ENCODE data around the gene SENP7. TPM values are rescaled to one million over a fixed set of nuclear protein-coding genes. Genes with fewer than 3 reads are reported as not detected.

Gene SENP7
- total RNA-seq, 1 experiment from 2014 or later = 7.9 TPM

GRCh38 chr3:101311676-101312075 is 201.3 kb downstream of the SENP7 start:
- Histone ChIP-seq H3K79me2 (ENCODE audit: insufficient read depth, low read length) (no peaks in the 10 kb centered on the region), H3K9me2 (ENCODE audit: insufficient read depth) (no peaks in the 10 kb centered on the region), H3K9me3 (ENCODE audit: control insufficient read depth in 1 of 2, insufficient read depth in 1 of 2, low read depth in 1 of 2, low read length in 2 of 2) (peaks cover 0 to 4% of the 10 kb centered on the region in 2 experiments; a peak in 1 of 4 replicates), H2AFZ (ENCODE audit: low read depth, low read length, poor library complexity, severe bottlenecking) (no peak overlapping the region), H3K27me3 (ENCODE audit: insufficient read depth, low read length) (no peaks in the 10 kb centered on the region), H3K4me3 (replicated peaks in 1 of 2; ENCODE audit: low read depth in 1 of 2, low read length in 2 of 2) (no peak overlapping the region), H4K20me1 (ENCODE audit: insufficient read depth) (no peaks in the 10 kb centered on the region), H3K4me1 (ENCODE audit: control insufficient read depth in 1 of 2, insufficient read depth in 2 of 2, low read length in 2 of 2) (no peaks in the 10 kb centered on the region), H3K27ac (ENCODE audit: low read depth, low read length) (no peak overlapping the region), H3K9ac (ENCODE audit: low read length) (no peak overlapping the region), H3K36me3 (ENCODE audit: control insufficient read depth in 1 of 2, insufficient read depth in 2 of 2, low read length in 2 of 2) (no peaks in the 10 kb centered on the region), H3K4me2 (ENCODE audit: low read length) (no peak overlapping the region)
- no TSS peak for BruUV-seq (replicated peaks)
- ChIA-PET POLR2A (no interaction called here), CTCF (no interaction called here), RAD21 (ENCODE audit: low non-redundant PET in 1 of 2, low total read pairs in 2 of 2, uncharacterized antibody in 2 of 2, unreplicated experiment in 2 of 2) (no interaction called here)
- ATAC-seq = no peak
- DNase-seq (ENCODE audit: low read depth, low spot score) = no peak
- intact Hi-C loops (cut with micrococcal nuclease) = no loop called here
- TF ChIP-seq POLR2AphosphoS5 (IDR thresholded peaks at IDR 0.05; ENCODE audit: low read depth, low read length) = no peak
- TF ChIP-seq EZH2 (IDR thresholded peaks at IDR 0.05) = no peak
- TF ChIP-seq ZNF274 (IDR thresholded peaks at IDR 0.05; ENCODE audit: low read depth, low read length) = no peak
- TF ChIP-seq MAX (IDR thresholded peaks at IDR 0.05) = no peak
- no peak for TF ChIP-seq CTCF (IDR thresholded peaks at IDR 0.05 in 2 of 3, conservative IDR thresholded peaks at IDR 0.05 in 1 of 3; ENCODE audit: borderline replicate concordance in 1 of 3, insufficient read depth in 1 of 3, low read depth in 2 of 3, low read length in 2 of 3)
- TF ChIP-seq ELF1 (IDR thresholded peaks at IDR 0.05; ENCODE audit: borderline replicate concordance, low read depth) = no peak
- no peak for TF ChIP-seq RAD21 (IDR thresholded peaks at IDR 0.05; ENCODE audit: low read depth)

GRCh38 chr3:101310978-101311375 is 202.0 kb downstream of the SENP7 start:
- Histone ChIP-seq H4K20me1 (ENCODE audit: insufficient read depth) (no peaks in the 10 kb centered on the region), H3K4me1 (ENCODE audit: control insufficient read depth in 1 of 2, insufficient read depth in 2 of 2, low read length in 2 of 2) (no peaks in the 10 kb centered on the region), H2AFZ (ENCODE audit: low read depth, low read length, poor library complexity, severe bottlenecking) (no peak overlapping the region), H3K27me3 (ENCODE audit: insufficient read depth, low read length) (no peaks in the 10 kb centered on the region), H3K79me2 (ENCODE audit: insufficient read depth, low read length) (no peaks in the 10 kb centered on the region), H3K9me2 (ENCODE audit: insufficient read depth) (no peaks in the 10 kb centered on the region), H3K9me3 (ENCODE audit: control insufficient read depth in 1 of 2, insufficient read depth in 1 of 2, low read depth in 1 of 2, low read length in 2 of 2) (peaks cover 0 to 4% of the 10 kb centered on the region in 2 experiments; a peak in 1 of 4 replicates), H3K27ac (ENCODE audit: low read depth, low read length) (no peak overlapping the region), H3K36me3 (ENCODE audit: control insufficient read depth in 1 of 2, insufficient read depth in 2 of 2, low read length in 2 of 2) (no peaks in the 10 kb centered on the region), H3K9ac (ENCODE audit: low read length) (no peak overlapping the region), H3K4me2 (ENCODE audit: low read length) (no peak overlapping the region), H3K4me3 (replicated peaks in 1 of 2; ENCODE audit: low read depth in 1 of 2, low read length in 2 of 2) (no peak overlapping the region)
- intact Hi-C loops (cut with micrococcal nuclease) = no loop called here
- BruUV-seq (replicated peaks) = no TSS peak
- ChIA-PET CTCF (no interaction called here), RAD21 (ENCODE audit: low non-redundant PET in 1 of 2, low total read pairs in 2 of 2, uncharacterized antibody in 2 of 2, unreplicated experiment in 2 of 2) (no interaction called here), POLR2A (interaction anchor here (0.7 kb wide), 1 partner anchor 1719 kb away, joined by 3 read pairs; no protein-coding TSS in a partner anchor)
- DNase-seq (ENCODE audit: low read depth, low spot score) (no peak), ATAC-seq (no peak)
- TF ChIP-seq ATF3 (IDR thresholded peaks at IDR 0.05) = no peak
- TF ChIP-seq JUND (IDR thresholded peaks at IDR 0.05) = no peak
- TF ChIP-seq EGR1 (IDR thresholded peaks at IDR 0.05; ENCODE audit: low read depth) = no peak
- TF ChIP-seq REST (IDR thresholded peaks at IDR 0.05; ENCODE audit: low read depth) = no peak
- TF ChIP-seq ZFX (IDR thresholded peaks at IDR 0.05) = no peak
- TF ChIP-seq YY1 (IDR thresholded peaks at IDR 0.05; ENCODE audit: extremely low read depth, insufficient replicate concordance, low read depth, low read length) = no peak
- no peak for TF ChIP-seq EZH2 (IDR thresholded peaks at IDR 0.05)
